ENCODE data around the gene PAPPA.

The PAPPA gene

DNA sequence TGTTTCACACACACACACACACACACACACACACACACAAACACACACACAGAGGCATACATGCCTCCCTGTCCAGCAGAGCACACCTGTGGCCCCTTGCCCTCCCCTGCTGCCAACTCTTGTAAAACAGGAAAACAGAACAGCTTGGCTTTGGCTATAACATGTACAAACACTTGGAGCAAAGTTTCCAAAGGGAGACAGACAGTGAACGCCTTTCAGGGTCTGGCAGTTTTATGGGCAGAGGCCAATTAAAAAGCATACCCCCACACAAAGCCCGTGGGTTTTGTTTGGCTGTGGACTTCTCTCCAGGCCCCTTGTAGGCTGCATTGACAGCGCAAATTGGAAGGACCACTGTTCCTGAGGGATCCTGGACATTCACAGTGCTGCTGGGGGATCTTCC lies 265.6 kb downstream of the PAPPA start:
- no peaks in the 10 kb centered on the region for H3K9me3 ChIP-seq (ENCODE audit: low read length)
- H3K36me3 ChIP-seq (ENCODE audit: insufficient read depth, low read length) = no peaks in the 10 kb centered on the region
- H3K27me3 ChIP-seq (ENCODE audit: insufficient read depth, low read length) = no peaks in the 10 kb centered on the region
- H3K4me3 ChIP-seq (ENCODE audit: low read length) = no peak overlapping the region
- no peak overlapping the region for H2AFZ ChIP-seq (ENCODE audit: low read depth, low read length)
- H3K4me1 ChIP-seq (ENCODE audit: insufficient read depth, low read length) = no peaks in the 10 kb centered on the region

DNA sequence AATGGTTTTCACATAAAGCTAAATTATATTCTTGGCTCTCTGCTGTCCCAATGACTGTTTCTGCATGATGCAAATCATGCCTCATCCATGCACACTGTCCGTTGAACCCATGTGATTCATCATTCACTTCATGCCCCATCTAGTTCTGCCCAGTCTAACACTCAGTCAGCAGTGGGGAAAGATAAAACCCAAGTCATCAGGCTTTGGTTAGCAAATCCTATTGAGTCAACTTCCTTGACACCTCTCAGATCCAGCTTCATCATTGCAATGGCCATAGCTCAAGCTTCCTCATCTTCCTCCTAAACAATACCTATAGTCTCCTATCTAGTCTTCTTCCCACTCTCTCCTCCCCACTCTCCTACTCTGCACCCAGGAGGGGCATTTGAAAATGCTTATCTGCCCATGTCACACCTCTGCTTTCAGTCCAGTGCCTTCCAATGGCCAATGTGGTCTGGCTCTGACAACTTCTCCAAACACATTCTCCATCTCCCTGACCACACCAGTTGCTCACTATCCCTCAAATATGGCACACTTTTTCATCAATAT lies 267.5 kb downstream of the PAPPA start:
- no peaks in the 10 kb centered on the region for H3K9me3 ChIP-seq (ENCODE audit: low read length)

DNA sequence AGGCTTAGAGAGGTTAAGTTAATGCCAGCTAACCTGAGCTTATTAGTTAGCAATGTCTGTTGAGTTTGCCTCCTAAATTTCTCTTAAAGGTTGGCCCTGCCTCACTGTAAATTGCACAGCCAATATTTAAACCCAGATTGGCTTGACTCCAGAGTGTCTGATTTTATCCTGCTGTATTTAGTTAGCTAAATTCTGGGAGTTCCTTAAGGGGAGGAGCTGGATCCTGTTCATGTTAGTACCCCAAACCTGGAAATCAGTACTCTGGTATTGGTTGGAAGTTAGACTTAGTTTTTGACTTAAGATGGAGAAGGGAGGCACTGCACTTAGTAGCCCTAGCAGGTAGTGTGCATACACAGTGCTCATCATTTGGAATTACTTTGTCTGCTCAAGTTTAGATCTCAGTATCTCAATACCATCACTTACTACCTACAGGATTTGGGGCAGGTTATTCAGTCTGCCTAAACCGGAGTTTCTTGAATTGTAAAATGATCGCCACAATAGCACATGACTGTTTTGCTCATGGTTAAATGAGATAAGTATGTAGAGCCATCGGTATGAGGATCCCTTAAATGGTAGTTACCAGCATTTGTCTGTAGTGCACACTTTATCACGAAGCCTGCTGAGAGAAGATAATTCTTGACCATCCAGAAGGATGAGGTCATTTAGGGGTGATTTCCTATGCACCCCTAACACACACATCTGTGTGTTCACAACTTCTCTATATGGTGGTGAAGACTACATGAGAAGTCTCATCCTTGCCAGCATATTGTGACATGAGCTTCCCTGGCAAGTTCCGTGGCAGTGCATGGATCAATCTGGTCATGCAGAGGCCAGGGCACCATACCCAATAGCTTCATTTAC lies 268.8 kb downstream of the PAPPA start:
- Histone ChIP-seq H3K27me3 (ENCODE audit: insufficient read depth, low read length) (no peaks in the 10 kb centered on the region), H3K4me1 (ENCODE audit: insufficient read depth, low read length) (no peaks in the 10 kb centered on the region), H3K9me3 (ENCODE audit: low read length) (no peaks in the 10 kb centered on the region)

More for the DNA sequence above, 267.5 kb downstream of the PAPPA start:
- H2AFZ ChIP-seq (ENCODE audit: low read depth, low read length) = no peak overlapping the region
- no peaks in the 10 kb centered on the region for H3K36me3 ChIP-seq (ENCODE audit: insufficient read depth, low read length)
- H3K4me3 ChIP-seq (ENCODE audit: low read length) = no peak overlapping the region
- no peaks in the 10 kb centered on the region for H3K27me3 ChIP-seq (ENCODE audit: insufficient read depth, low read length)
- H3K4me1 ChIP-seq (ENCODE audit: insufficient read depth, low read length) = no peaks in the 10 kb centered on the region

DNA sequence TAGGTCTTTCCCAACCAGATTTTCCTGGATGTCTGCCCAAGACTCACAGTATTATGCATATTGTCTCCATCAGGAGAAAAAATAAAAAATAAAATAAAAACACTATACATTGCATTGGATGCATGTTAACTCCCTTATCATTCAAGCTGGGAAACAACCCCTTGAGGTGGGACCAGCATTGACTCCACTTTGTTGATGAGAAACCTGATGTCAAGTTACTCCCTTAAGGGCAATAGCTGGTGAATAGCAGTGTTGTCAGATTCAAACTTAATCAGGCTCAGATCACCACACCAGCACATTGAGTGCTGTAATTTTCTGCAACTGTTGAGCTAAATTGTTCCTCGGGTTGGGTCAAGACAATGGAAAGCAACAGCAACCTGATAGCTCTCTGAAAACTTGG lies 269.6 kb downstream of the PAPPA start:
- no peaks in the 10 kb centered on the region for H3K27me3 ChIP-seq (ENCODE audit: insufficient read depth, low read length)
- no peak overlapping the region for H3K4me3 ChIP-seq (ENCODE audit: low read length)
- no peak overlapping the region for H2AFZ ChIP-seq (ENCODE audit: low read depth, low read length)
- H3K4me1 ChIP-seq (ENCODE audit: insufficient read depth, low read length) = no peaks in the 10 kb centered on the region
- no peaks in the 10 kb centered on the region for H3K9me3 ChIP-seq (ENCODE audit: low read length)
- H3K36me3 ChIP-seq (ENCODE audit: insufficient read depth, low read length) = no peaks in the 10 kb centered on the region

More for the DNA sequence above, 268.8 kb downstream of the PAPPA start:
- Histone ChIP-seq H3K4me3 (ENCODE audit: low read length) (no peak overlapping the region), H3K36me3 (ENCODE audit: insufficient read depth, low read length) (no peaks in the 10 kb centered on the region), H2AFZ (ENCODE audit: low read depth, low read length) (no peak overlapping the region)

DNA sequence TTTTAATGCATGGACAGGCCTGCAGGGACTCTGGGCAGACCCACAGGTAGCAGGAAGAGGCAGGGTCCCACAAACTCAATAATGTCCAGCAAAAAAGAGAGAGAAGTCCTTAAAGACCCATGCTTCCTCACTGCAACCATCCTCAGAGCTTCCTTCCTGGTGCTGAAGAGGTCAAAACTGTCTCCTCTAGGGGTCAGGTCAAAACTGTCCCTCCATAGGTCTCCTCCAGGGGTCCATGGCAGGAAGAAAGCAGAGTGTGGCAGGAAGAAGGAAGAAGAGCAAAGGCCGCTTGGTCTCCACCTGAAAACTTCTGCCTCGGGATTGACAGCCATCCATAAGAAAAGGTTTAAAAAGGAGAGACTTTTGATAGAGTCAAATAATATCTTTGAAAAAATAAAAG lies 271.7 kb downstream of the PAPPA start:
- Histone ChIP-seq H2AFZ (ENCODE audit: low read depth, low read length) (no peak overlapping the region), H3K4me3 (ENCODE audit: low read length) (no peak overlapping the region), H3K9me3 (ENCODE audit: low read length) (no peaks in the 10 kb centered on the region), H3K36me3 (ENCODE audit: insufficient read depth, low read length) (no peaks in the 10 kb centered on the region), H3K27me3 (ENCODE audit: insufficient read depth, low read length) (no peaks in the 10 kb centered on the region), H3K4me1 (ENCODE audit: insufficient read depth, low read length) (no peaks in the 10 kb centered on the region)

DNA sequence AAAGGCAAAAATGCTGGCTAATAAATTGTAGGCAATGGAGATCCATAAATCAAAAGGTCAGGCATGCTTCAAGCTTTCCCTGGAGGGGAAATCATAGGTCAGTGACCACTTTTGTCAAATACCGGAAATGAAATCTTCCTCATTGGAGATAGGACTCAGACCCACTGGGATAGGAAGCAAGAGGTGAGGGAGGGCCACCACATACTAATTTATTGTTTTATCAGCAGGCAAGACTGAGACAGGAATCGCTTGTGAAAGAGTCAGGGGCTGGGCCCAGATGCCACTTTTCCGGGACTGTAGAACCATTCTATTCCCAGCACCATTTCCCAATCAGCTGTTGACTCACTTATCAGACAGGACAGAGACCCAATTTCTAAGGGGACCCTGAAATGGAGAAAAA lies 277.3 kb downstream of the PAPPA start:
- Histone ChIP-seq H3K4me1 (ENCODE audit: insufficient read depth, low read length) (no peaks in the 10 kb centered on the region), H3K4me3 (ENCODE audit: low read length) (no peak overlapping the region), H3K9me3 (ENCODE audit: low read length) (no peaks in the 10 kb centered on the region), H3K36me3 (ENCODE audit: insufficient read depth, low read length) (no peaks in the 10 kb centered on the region), H3K27me3 (ENCODE audit: insufficient read depth, low read length) (no peaks in the 10 kb centered on the region), H2AFZ (ENCODE audit: low read depth, low read length) (no peak overlapping the region)

DNA sequence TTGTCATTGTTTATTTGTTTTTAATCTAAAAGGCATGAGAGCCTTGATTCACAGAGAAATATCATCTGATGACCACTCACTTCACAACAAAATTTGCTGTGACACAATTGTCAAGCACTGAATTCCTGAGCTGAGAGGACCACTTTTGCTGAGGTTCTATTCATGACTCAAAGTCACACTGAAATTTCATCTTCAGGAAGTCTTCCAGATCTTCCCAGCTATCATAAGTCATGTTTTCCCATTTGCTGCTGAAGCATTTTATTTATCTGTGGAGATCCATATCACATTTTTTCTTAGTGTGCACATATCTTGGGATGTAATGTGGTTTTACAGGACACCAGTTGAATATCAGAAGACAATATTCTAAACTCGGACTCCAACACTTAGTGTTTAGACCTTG lies 278.5 kb downstream of the PAPPA start:
- Histone ChIP-seq H2AFZ (ENCODE audit: low read depth, low read length) (no peak overlapping the region), H3K36me3 (ENCODE audit: insufficient read depth, low read length) (no peaks in the 10 kb centered on the region), H3K4me1 (ENCODE audit: insufficient read depth, low read length) (no peaks in the 10 kb centered on the region), H3K27me3 (ENCODE audit: insufficient read depth, low read length) (no peaks in the 10 kb centered on the region), H3K4me3 (ENCODE audit: low read length) (no peak overlapping the region), H3K9me3 (ENCODE audit: low read length) (no peaks in the 10 kb centered on the region)

DNA sequence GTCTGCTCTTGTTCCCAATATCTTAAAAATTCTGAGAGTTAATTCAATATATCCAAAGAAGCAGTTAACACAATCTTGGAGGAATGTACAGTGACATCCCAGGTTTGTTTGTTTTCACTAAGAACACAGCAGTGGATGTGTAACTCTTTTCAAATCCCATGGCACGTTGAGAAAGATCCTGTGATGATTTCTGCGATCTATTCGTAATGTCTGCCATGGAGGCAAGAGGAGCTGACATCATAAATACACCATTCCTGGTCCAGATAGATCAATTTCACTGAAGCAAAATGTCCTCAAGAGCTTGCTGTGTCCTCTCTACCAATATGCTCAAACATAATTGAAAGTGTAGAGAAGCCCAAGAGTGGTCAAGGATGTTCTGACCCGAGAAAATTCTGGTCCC lies 280.7 kb downstream of the PAPPA start:
- no peak overlapping the region for H3K4me3 ChIP-seq (ENCODE audit: low read length)
- H3K9me3 ChIP-seq (ENCODE audit: low read length) = no peaks in the 10 kb centered on the region
- H3K27me3 ChIP-seq (ENCODE audit: insufficient read depth, low read length) = no peaks in the 10 kb centered on the region
- no peaks in the 10 kb centered on the region for H3K4me1 ChIP-seq (ENCODE audit: insufficient read depth, low read length)
- no peak overlapping the region for H2AFZ ChIP-seq (ENCODE audit: low read depth, low read length)
- H3K36me3 ChIP-seq (ENCODE audit: insufficient read depth, low read length) = no peaks in the 10 kb centered on the region

DNA sequence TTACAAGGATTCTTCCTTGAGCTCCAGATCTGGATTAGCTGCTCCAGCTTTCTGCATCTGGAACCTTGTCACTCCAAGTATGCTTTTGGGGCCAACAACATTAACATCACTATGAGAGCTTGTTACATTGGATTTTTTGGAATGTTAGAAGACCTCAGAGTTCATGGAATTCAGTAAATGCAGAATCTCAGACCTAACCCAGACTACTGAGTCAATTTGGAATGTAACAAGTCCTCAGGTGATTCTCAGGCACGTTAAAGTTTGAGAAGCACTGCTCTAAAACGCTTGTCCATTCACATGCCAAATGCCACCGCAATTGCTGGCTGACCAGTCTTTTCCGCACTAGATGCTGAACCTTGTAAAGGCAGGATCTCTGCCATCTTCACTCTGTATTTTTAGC lies 282.1 kb downstream of the PAPPA start:
- no peak overlapping the region for H3K4me3 ChIP-seq (ENCODE audit: low read length)
- no peaks in the 10 kb centered on the region for H3K36me3 ChIP-seq (ENCODE audit: insufficient read depth, low read length)
- H3K4me1 ChIP-seq (ENCODE audit: insufficient read depth, low read length) = no peaks in the 10 kb centered on the region
- no peaks in the 10 kb centered on the region for H3K9me3 ChIP-seq (ENCODE audit: low read length)
- no peak overlapping the region for H2AFZ ChIP-seq (ENCODE audit: low read depth, low read length)
- no peaks in the 10 kb centered on the region for H3K27me3 ChIP-seq (ENCODE audit: insufficient read depth, low read length)

DNA sequence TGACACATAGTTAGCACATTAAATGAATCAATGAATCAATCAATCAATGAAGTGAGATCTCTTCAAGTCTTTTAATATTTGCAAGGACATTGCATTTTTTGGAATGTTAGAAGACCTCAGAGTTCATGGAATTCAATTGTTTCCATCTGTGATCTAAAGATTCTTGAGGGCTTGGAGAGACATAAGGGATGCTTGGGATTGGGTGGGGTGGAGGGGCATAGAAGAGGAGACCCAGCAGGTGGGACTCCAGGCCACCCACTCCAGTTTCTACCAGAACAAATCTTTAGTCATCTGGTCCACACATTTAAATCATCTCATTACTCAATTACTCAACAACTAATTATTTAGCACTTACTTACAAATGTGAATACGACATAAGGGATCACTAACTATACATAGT lies 282.5 kb downstream of the PAPPA start:
- Histone ChIP-seq H3K4me3 (ENCODE audit: low read length) (no peak overlapping the region), H3K36me3 (ENCODE audit: insufficient read depth, low read length) (no peaks in the 10 kb centered on the region), H3K4me1 (ENCODE audit: insufficient read depth, low read length) (no peaks in the 10 kb centered on the region), H3K9me3 (ENCODE audit: low read length) (no peaks in the 10 kb centered on the region), H2AFZ (ENCODE audit: low read depth, low read length) (no peak overlapping the region), H3K27me3 (ENCODE audit: insufficient read depth, low read length) (no peaks in the 10 kb centered on the region)

DNA sequence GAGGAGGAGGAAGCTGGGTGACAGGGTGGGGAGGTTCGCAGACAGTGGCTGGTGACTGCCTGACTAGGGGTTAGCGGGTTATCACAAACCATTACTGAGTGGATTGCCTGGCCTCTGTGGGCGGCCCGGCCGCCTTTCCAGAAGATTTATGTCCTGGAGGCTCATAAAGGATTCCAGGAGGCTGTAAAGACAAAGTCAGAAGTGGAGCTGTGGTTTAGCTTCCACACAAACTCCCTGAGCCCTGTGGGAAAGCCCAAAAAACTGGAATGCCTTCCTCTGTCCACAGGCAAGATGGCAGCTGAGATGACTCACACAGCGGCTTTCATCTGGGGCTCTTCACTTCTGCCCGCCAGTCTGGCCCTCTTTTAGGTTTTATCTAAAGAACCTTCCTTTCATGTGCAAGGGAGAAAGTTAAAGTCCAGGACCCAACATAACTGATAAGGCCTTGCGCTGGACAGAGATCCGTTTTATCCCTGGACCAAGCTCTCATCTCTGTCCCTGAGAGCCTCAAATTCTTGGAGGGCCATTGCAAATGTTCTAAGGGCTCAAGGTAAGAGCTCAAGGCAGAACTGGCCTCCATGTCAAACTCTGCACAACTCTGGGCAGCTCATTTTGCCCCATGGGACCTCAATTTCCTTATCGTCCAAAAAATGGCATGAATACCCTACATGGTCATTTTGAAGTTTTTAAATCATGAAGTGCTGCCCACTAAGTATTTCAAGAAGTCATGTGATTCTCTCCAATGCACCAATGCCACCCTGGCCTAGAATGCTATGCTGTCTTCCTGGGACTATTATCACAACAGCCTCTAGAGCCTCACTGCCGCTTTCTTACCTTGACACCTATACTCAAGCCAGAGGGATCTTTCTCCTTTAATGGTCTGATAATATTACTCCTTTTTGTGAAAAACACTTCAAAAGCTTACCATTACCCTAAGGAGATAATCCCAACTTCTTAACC lies 284.1 kb downstream of the PAPPA start:
- H3K4me1 ChIP-seq (ENCODE audit: insufficient read depth, low read length) = no peaks in the 10 kb centered on the region
- H2AFZ ChIP-seq (ENCODE audit: low read depth, low read length) = no peak overlapping the region
- no peaks in the 10 kb centered on the region for H3K27me3 ChIP-seq (ENCODE audit: insufficient read depth, low read length)
- H3K4me3 ChIP-seq (ENCODE audit: low read length) = no peak overlapping the region
- H3K9me3 ChIP-seq (ENCODE audit: low read length) = no peaks in the 10 kb centered on the region
- no peaks in the 10 kb centered on the region for H3K36me3 ChIP-seq (ENCODE audit: insufficient read depth, low read length)

DNA sequence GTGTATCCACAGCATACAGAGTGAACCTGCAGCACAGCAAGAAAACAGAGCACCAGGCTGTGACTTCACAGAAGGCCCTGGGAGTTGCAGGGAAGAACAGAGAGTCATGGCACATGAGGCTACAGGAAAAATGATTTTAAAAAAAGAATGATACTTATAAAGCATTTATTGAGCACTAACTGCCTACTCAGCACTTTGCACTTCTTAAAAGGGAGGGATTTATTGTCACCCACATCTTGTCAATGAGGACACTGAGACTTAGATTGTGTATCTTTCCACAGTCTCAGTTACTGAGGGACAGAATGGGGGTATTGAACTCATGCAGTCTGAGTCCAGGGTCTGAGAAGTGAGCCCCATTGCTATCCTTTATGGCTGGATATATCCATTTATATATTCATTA lies 288.9 kb downstream of the PAPPA start:
- H2AFZ ChIP-seq (ENCODE audit: low read depth, low read length) = no peak overlapping the region
- H3K9me3 ChIP-seq (ENCODE audit: low read length) = no peaks in the 10 kb centered on the region
- H3K27me3 ChIP-seq (ENCODE audit: insufficient read depth, low read length) = no peaks in the 10 kb centered on the region
- no peaks in the 10 kb centered on the region for H3K36me3 ChIP-seq (ENCODE audit: insufficient read depth, low read length)
- H3K4me3 ChIP-seq (ENCODE audit: low read length) = no peak overlapping the region
- H3K4me1 ChIP-seq (ENCODE audit: insufficient read depth, low read length) = no peaks in the 10 kb centered on the region

DNA sequence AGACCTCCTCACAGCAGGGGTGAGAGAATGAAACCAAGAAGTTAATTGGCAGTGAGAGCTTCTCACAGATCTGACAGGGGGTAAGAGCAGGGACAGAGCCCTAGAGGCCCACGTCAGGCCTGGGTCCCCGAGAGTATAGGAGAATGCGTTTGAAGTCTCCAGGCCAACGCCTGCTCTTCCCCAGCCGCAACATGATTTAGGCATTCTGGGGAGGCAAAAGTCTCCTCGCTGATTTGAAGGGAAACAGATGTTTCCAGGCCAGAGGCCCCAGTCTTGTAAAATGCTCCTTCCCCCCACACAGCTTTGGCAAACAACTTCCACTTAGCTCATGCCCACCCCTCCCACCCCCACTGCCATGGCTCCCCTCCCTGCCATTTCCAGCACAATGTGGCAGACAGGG lies 294.3 kb downstream of the PAPPA start:
- H3K27me3 ChIP-seq (ENCODE audit: insufficient read depth, low read length) = no peaks in the 10 kb centered on the region
- H2AFZ ChIP-seq (ENCODE audit: low read depth, low read length) = no peak overlapping the region

More for the DNA sequence above, 294.3 kb downstream of the PAPPA start:
- Histone ChIP-seq H3K4me1 (ENCODE audit: insufficient read depth, low read length) (peaks cover 11% of the 10 kb centered on the region), H3K36me3 (ENCODE audit: insufficient read depth, low read length) (no peaks in the 10 kb centered on the region), H3K9me3 (ENCODE audit: low read length) (no peaks in the 10 kb centered on the region), H3K4me3 (ENCODE audit: low read length) (no peak overlapping the region)

All from neuron (in vitro differentiated cells).